GM18861 (cell line): ENCODE measurements around the gene FEM1B.

Experiments
- ATAC-seq: cut with Tn5 transposase; IDR thresholded peaks from one replicate; pipeline ENCODE4 v1.9.1; 2021; ENCODE audit not compliant: unreplicated experiment

Gene FEM1B

GRCh38 chr15:68321229-68321628 is 43.7 kb downstream of the FEM1B start:
- ATAC-seq, result no peak

GRCh38 chr15:68322796-68323195 is 45.3 kb downstream of the FEM1B start:
- ATAC-seq, result no peak

- no peak for ATAC-seq
Measured at GRCh38 chr15:68325726-68326125, 48.2 kb downstream of the FEM1B start.

GRCh38 chr15:68326711-68327354 is 49.3 kb downstream of the FEM1B start:
- no peak for ATAC-seq

GRCh38 chr15:68328443-68328842 is 50.9 kb downstream of the FEM1B start:
- no peak for ATAC-seq

- ATAC-seq, result no peak
Measured at GRCh38 chr15:68328964-68329363, 51.4 kb downstream of the FEM1B start.

- no peak for ATAC-seq
Measured at GRCh38 chr15:68330416-68330815, 52.9 kb downstream of the FEM1B start.

- no peak for ATAC-seq
Measured at GRCh38 chr15:68330901-68331300, 53.4 kb downstream of the FEM1B start.

- ATAC-seq, result no peak
Measured at GRCh38 chr15:68332266-68332665, 54.7 kb downstream of the FEM1B start.

GRCh38 chr15:68333775-68334470 is 56.4 kb downstream of the FEM1B start:
- ATAC-seq, result no peak

- no peak for ATAC-seq
Measured at GRCh38 chr15:68334661-68335124, 57.1 kb downstream of the FEM1B start.

GRCh38 chr15:68335251-68335650 is 57.7 kb downstream of the FEM1B start:
- no peak for ATAC-seq

GRCh38 chr15:68335655-68336054 is 58.1 kb downstream of the FEM1B start:
- no peak for ATAC-seq

GRCh38 chr15:68336516-68336915 is 59.0 kb downstream of the FEM1B start:
- no peak for ATAC-seq

GRCh38 chr15:68337826-68338225 is 60.3 kb downstream of the FEM1B start:
- no peak for ATAC-seq

GRCh38 chr15:68339481-68339880 is 61.9 kb downstream of the FEM1B start:
- no peak for ATAC-seq

- ATAC-seq, result no peak
Measured at GRCh38 chr15:68340726-68341671, 63.5 kb downstream of the FEM1B start.

- ATAC-seq, result no peak
Measured at GRCh38 chr15:68341760-68342725, 64.5 kb downstream of the FEM1B start.

GRCh38 chr15:68343579-68344225 is 66.2 kb downstream of the FEM1B start:
- ATAC-seq, result no peak

- no peak for ATAC-seq
Measured at GRCh38 chr15:68344600-68344999, 67.1 kb downstream of the FEM1B start.
